PC-9 (cell line): ENCODE results near the gene WDR38. TPM values are rescaled to one million over a fixed set of nuclear protein-coding genes. Genes with fewer than 3 reads are reported as not detected.

Experiments
- BruUV-seq: library from RNA; stranded (reverse); fragments of 400-500 nt; replicated peaks from 2 replicates; lab custom pipeline; 2021; lab: Mats Ljungman, UMichigan
- CTCF ChIA-PET: fragments of 300-600 bp; sonication (Branson Sonifier 250); formaldehyde crosslinking; loops from one replicate; lab custom pipeline; 2022; ENCODE audit warnings: antibody characterized with exemption; lab: Charles Lee
- POLR2A ChIA-PET: fragments of 300-600 bp; sonication (Branson Sonifier 250); formaldehyde crosslinking; loops from one replicate; lab custom pipeline; 2022; ENCODE audit warnings: antibody characterized with exemption; ENCODE audit not compliant: unreplicated experiment; lab: Charles Lee
- DNase-seq, 2 experiments: peaks; one replicate each; pipeline versions ENCODE4 v3.0.0 to v3.0.0-alpha.2; 2015 to 2022; ENCODE audit warnings: mixed read lengths in 1 of 2
- H2AFZ ChIP-seq: fragments of 200-600 bp; sonication (generic); 2 replicates; pipeline ENCODE4 v1.8.1; 2017; ENCODE audit warnings: antibody characterized with exemption
- H3F3A ChIP-seq: fragments of 200-600 bp; sonication (generic); 2 replicates; pipeline ENCODE4 v1.8.1; 2017; ENCODE audit warnings: antibody characterized with exemption, mild to moderate bottlenecking, low read depth; ENCODE audit not compliant: insufficient read depth
- H3K27ac ChIP-seq: fragments of 200-600 bp; sonication (generic); 2 replicates; pipeline ENCODE4 v1.6.1; 2016; ENCODE audit warnings: mixed run types
- H3K27me3 ChIP-seq: fragments of 200-600 bp; sonication (generic); 2 replicates; pipeline ENCODE4 v1.6.1; 2016; ENCODE audit warnings: low read depth, mixed run types; ENCODE audit not compliant: insufficient read depth
- H3K36me3 ChIP-seq: fragments of 200-600 bp; sonication (generic); 2 replicates; pipeline ENCODE4 v1.6.1; 2016; ENCODE audit warnings: low read depth, mixed run types
- H3K4me1 ChIP-seq: fragments of 200-600 bp; sonication (generic); replicated peaks from 2 replicates; pipeline ENCODE4 v1.6.1; 2016; ENCODE audit warnings: mixed run types; ENCODE audit not compliant: insufficient read depth
- H3K4me2 ChIP-seq: fragments of 200-600 bp; sonication (generic); 2 replicates; pipeline ENCODE4 v1.6.1; 2017; ENCODE audit warnings: mixed run types
- H3K4me3 ChIP-seq: fragments of 200-600 bp; sonication (generic); 2 replicates; pipeline ENCODE4 v1.6.1; 2016; ENCODE audit warnings: mixed run types
- H3K79me2 ChIP-seq: fragments of 200-600 bp; sonication (generic); 2 replicates; pipeline ENCODE4 v1.6.1; 2017; ENCODE audit warnings: low read depth, mixed run types
- H3K9me2 ChIP-seq: fragments of 200-600 bp; sonication (generic); 2 replicates; pipeline ENCODE4 v1.8.1; 2017; ENCODE audit warnings: mild to moderate bottlenecking; ENCODE audit not compliant: insufficient read depth
- H3K9me3 ChIP-seq: fragments of 200-600 bp; sonication (generic); 2 replicates; pipeline ENCODE4 v1.8.1; 2016; ENCODE audit warnings: low read depth; ENCODE audit not compliant: insufficient read depth
- H4K20me1 ChIP-seq: fragments of 200-600 bp; sonication (generic); 2 replicates; pipeline ENCODE4 v1.8.1; 2017; ENCODE audit not compliant: insufficient read depth
- CTCF ChIP-seq: fragments of 200-600 bp; sonication (generic); conservative IDR thresholded peaks from 2 replicates; pipeline ENCODE4 v1.6.1; 2017; ENCODE audit warnings: mixed run types, antibody characterized with exemption, mild to moderate bottlenecking, moderate library complexity
- EZH2 ChIP-seq: fragments of 200-600 bp; sonication (generic); IDR thresholded peaks from 2 replicates; pipeline ENCODE4 v1.8.0; 2017; ENCODE audit warnings: antibody characterized with exemption, low read depth
- intact Hi-C: fragments of 100-400 bp; cut with micrococcal nuclease; formaldehyde crosslinking; loops from one replicate; pipeline ENCODE4 v1.10.0; 2022; ENCODE audit not compliant: unreplicated experiment
- total RNA-seq: library from RNA; stranded (reverse); gene quantifications from 2 replicates; pipeline ENCODE4 v1.2.3, GENCODE V29; 2021

The WDR38 gene
- total RNA-seq, 1 experiment from 2014 or later, result not detected

- intact Hi-C loops, result no loop called here
- no TSS peak for BruUV-seq
- Histone ChIP-seq H3K79me2 (no peaks in the 10 kb centered on the region), H3K9me3 (no peaks in the 10 kb centered on the region), H3K4me3 (no peak overlapping the region), H3K9me2 (no peaks in the 10 kb centered on the region), H3K27me3 (no peaks in the 10 kb centered on the region), H3K4me2 (no peak overlapping the region), H3K27ac (no peak overlapping the region), H3K4me1 (no peaks in the 10 kb centered on the region), H2AFZ (no peak overlapping the region), H4K20me1 (no peaks in the 10 kb centered on the region), H3K36me3 (no peaks in the 10 kb centered on the region), H3F3A (no peaks in the 10 kb centered on the region)
- ChIA-PET POLR2A (interaction anchor here (0.5 to 0.7 kb wide), 3 partner anchors 31 to 222 kb away, joined by 3 to 4 read pairs (median 3); no protein-coding TSS in a partner anchor), CTCF (interaction anchor here (1.1 kb wide), 1 partner anchor 49 kb away, joined by 3 read pairs; no protein-coding TSS in a partner anchor)
- no peak for TF ChIP-seq CTCF
- no peak for TF ChIP-seq EZH2
- DNase-seq, result no peak
Observed at GRCh38 chr9:124846969-124847368, 6.3 kb upstream of the WDR38 start.

GRCh38 chr9:124849801-124850200 is 3.5 kb upstream of the WDR38 start:
- Histone ChIP-seq H3K9me3 (no peaks in the 10 kb centered on the region), H3K4me1 (no peaks in the 10 kb centered on the region), H3K4me3 (no peak overlapping the region), H3K79me2 (no peaks in the 10 kb centered on the region), H4K20me1 (no peaks in the 10 kb centered on the region), H3K27ac (no peak overlapping the region), H3K36me3 (no peaks in the 10 kb centered on the region), H2AFZ (no peak overlapping the region), H3K4me2 (no peak overlapping the region), H3K9me2 (no peaks in the 10 kb centered on the region), H3K27me3 (no peaks in the 10 kb centered on the region), H3F3A (peaks cover 15% of the 10 kb centered on the region; the same call in 1 of the 2 replicates)
- CTCF ChIA-PET, result no interaction called here
- intact Hi-C loops, result no loop called here
- POLR2A ChIA-PET, result interaction anchor here (0.6 kb wide), 1 partner anchor 42 kb away, joined by 5 read pairs; no protein-coding TSS in a partner anchor
- no TSS peak for BruUV-seq
- TF ChIP-seq EZH2 (no peak), CTCF (no peak)
- DNase-seq, result no peak

- Histone ChIP-seq H3K27ac (no peak overlapping the region), H3K4me3 (peak overlapping the region; percentile 63; the same call in 1 of the 2 replicates), H3F3A (peaks cover 40% of the 10 kb centered on the region; the same call in 1 of the 2 replicates), H3K27me3 (no peaks in the 10 kb centered on the region), H3K4me1 (0 out of 2 replicates have a peak, but pooled peaks cover under 1% of the 10 kb centered on the region), H2AFZ (no peak overlapping the region), H4K20me1 (peaks cover 13% of the 10 kb centered on the region), H3K4me2 (peak overlapping the region; percentile 93), H3K9me2 (no peaks in the 10 kb centered on the region), H3K36me3 (no peaks in the 10 kb centered on the region), H3K79me2 (no peaks in the 10 kb centered on the region), H3K9me3 (no peaks in the 10 kb centered on the region)
- DNase-seq, result no peak
- ChIA-PET POLR2A (interaction anchor here (0.5 to 1.2 kb wide), 3 partner anchors 33 to 300 kb away, joined by 3 to 7 read pairs (median 4); no protein-coding TSS in a partner anchor), CTCF (interaction anchor here (0.7 to 6.7 kb wide), 17 partner anchors 9 to 349 kb away, joined by 3 to 159 read pairs (median 4); partner anchors contain the start of genes ARPC5L, NR6A1, OLFML2A and RPL35)
- BruUV-seq, result no TSS peak
- TF ChIP-seq CTCF (no peak), EZH2 (no peak)
- intact Hi-C loops, result loop anchor here (1.0 to 2.0 kb wide), 4 partner anchors 33 to 140 kb away; no protein-coding TSS in a partner anchor
Observed at GRCh38 chr9:124852121-124852828, 985 bp upstream of the WDR38 start.
